Activated T-helper 1 cell treated with anti-CD3 and anti-CD28 coated beads, Interleukin-2, amount 50 U/mL, for 16 hours (primary cell): ENCODE data around the gene ZDHHC9.

Experiments
- DNase-seq, 2 donors: peaks; one replicate each; pipeline ENCODE4 v3.0.0-alpha.2; 2020; ENCODE audit warnings: low read depth in 1 of 2, low spot score in 1 of 2

Gene ZDHHC9

GRCh38 chrX:129787336-129788055 is 56.2 kb downstream of the ZDHHC9 start:
- no peak for DNase-seq

DNA sequence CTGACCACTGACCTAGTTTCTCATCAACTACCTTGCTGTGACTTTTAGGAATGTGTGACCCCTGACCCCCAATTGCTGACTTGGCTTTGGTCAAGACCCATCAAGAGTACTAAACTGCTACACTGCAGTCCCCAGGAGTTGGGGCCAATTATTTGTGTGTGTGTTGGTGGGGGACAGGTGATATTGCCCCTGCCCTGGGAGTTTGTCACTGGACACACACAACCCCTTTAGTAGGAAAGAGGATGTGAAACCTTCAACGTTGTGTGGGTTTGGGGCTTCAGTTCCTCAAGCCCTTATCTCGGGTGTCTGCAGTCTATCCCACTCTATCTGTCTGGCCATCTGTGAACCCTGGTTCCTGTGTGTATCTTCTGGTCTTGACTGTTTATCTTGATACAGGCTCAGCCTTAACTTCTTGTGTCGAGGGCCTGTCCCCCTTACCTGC is 57.5 kb downstream of the ZDHHC9 start:
- no peak for DNase-seq

DNA sequence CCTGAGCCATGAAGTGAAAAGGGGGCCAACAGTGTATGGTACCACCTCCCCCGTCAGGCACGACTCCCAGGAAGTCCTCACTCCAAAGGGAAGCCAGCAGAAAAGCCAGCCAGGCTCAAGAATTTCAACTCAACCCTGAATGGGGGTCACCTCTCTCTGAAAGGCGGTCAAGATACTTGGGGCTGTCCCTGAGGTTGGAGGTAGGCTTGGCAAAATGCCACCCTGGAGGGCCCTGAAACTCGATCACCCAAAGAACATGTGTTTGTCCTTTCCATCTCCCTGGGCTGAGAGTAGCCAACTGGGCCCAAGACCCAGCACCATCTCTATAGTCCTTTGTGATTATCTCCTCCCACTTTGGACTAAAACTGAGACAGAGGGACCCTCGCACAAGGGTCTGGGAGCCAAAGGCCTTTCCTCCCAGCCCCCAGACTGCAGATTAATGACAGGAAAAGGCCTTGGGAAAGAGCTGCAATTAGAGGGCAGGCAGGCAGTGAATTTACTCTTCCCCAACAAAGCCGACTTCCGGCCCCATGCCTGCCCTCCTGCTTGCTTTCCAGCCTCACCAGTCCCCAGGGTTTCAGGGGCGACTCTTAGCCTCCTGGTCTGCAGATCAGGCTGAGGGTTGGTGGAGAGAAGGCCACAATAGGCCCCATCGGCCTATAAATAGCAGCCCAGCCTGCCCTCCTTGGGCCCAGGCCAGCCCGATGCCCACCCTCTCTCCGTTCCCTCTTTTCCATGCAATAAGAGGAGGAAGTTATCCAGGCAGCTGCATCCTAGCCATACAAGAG is 58.3 kb downstream of the ZDHHC9 start:
- no peak for DNase-seq

DNA sequence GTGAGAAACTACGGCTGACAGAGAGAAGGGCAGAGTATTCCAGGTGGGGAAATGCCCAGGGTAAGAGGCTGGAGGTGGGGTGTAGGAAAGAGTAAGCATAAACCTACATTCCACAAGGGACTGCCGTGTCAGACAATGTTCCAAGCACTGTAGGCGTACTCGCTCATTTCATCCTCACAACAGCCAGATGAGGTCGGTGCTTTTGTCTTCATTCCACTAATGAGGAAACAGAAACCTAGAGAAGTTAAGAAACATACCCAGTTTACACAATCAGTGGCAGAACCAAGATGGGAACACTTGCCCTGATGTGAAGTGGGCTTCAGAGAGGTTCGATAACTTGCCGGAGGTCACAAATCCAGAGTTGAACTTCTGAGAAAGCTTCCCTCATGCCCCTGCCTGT is 59.3 kb downstream of the ZDHHC9 start:
- DNase-seq = no peak

DNA sequence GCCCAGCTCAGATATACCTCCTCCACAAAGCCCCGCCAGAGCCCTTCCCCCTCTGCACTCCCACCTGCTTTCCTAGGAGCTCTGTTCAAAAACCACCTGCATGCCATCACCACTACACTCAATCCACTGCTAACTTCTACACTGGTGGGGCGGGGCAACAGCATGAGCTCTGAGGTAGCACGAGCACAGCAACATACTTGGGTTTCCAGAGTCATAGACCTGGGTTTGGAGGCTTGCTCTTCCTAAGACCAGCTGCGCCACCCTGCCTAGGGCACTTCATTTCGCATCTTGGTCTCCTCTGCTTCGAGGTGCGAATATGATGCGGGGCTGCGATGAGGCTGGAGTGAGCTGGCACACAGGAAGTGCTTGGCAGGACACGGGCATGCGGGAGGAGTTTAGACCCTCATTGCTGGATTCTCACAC is 60.4 kb downstream of the ZDHHC9 start:
- no peak for DNase-seq

GRCh38 chrX:129782706-129783105 is 61.0 kb downstream of the ZDHHC9 start:
- no peak for DNase-seq

- no peak for DNase-seq
These were observed 61.8 kb downstream of the ZDHHC9 start for GRCh38 chrX:129781680-129782495.

DNA sequence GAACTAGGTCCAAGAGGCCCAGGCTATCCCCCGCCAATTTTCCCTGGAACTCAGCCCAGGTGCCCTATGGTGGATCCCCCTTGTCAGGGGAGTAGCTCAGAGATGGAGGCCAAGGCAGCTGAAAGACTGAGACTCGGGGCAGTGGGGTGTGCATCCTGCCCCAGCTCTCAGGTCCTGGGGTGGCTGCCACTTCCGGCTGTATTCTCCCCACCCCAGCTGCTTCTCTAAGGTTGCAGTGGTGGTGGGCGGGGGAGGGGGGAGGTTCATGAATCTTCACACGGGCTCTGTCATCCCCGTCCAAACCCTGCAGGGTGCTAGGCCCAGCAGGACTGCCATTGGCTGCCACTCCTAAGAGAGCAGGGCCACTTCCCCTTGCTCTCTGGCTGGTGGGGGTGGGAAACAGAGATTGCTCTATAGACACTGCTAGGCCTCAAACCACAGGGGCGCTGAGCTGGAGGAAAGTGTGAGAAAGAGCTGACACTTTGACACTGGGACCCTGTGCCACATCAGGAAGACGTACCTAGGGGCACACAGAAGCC is 62.5 kb downstream of the ZDHHC9 start:
- peak; percentile 51 to 65 for DNase-seq

GRCh38 chrX:129780441-129781105 is 63.1 kb downstream of the ZDHHC9 start:
- no peak for DNase-seq

DNA sequence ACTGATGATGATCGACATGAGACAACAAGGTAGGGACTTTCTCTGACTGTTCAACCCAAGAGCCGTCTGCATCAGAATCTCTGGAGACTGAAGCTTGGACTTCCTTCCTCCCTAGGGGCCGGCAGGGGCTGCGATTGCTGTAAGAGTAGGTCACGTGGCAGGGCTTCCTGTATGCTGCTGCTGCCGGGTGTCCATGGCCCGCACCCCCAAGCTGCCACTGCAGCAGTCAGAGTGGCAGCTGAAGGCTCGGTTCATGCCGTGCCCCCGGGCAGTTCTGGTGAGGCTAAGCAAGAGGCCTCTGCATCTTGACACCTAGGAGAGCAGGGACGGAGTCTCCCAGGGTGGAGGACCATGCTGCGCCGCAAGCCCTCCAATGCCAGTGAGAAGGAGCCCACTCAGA is 63.9 kb downstream of the ZDHHC9 start, which contains the start of gene SASH3:
Gene SASH3, plus strand, starts transcription at position 203 of the 400 bp plus-strand sequence. Its CDS starts 149 bp downstream, at position 352.
- peak; percentile 33 to 37 for DNase-seq

GRCh38 chrX:129779086-129779672 is 64.5 kb downstream of the ZDHHC9 start:
- no peak for DNase-seq

GRCh38 chrX:129777218-129778030 is 66.3 kb downstream of the ZDHHC9 start:
- peak; percentile 42 to 63 for DNase-seq

DNA sequence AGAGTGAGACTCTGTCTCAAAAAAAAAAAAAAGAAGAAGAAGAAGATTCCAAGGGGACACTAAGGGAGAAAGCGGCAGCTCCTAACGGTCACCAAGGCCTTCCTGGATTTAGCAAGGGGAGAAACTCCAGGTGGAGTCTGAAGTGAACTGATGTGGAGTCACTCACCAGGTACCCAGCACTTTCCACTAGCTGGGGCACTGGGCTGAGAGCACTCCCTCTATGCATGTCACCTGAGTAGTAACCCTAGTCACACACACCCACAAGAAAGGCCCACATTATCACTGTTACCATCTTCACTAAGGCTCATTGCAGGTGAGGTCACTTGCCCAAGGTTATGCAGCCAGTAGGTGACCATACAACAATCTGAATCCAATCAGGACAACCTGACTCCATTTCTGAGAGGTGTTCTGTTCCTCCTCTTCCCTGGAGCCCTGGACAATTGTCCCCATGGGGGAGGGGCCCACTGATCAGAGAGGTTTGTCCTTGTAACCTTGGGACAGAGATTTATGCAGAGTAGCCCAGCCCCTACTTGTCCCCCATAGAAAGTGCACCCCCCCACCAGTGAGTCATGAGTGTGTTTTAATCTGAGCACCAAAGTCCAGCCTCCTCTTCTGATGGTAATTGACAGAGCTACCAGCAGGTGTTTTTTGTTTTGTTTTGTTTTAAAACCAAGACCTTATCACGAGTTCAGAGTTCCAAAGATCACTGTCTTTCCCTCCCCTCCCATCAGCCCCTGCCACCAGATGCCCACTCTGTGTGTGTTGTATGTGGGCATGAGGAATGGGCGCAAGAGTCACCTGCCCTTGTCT is 69.8 kb downstream of the ZDHHC9 start:
- no peak for DNase-seq

DNA sequence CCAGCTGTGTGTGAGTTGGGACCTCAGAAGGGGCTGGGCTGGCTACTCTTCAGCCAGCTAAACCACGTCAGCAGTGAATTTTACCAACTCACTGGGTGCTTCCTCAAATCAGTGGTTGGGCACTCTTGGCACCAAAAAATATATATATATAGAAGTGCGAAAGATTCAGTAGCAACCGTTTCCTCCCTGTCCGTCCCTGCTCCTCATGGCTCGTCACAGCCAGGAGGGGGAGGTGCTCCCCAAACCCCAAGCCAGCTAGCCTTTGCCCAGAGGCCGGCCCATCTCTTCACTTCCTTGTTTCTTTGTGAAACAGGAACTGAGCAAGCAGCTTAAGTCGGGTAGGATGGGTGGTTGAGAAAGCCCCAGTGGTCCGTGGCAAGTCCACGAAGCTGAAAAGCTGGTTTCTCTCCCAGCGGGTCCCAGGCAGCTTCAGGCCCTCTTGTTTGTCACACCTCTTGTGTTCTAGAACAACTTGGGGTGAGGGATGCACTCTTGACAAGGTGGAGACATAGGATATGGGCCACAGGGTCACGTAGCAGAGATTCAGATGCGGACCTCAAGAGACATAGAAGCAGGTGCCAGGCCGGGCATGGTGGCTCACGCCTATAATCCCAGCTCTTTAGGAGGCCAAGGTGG is 70.8 kb downstream of the ZDHHC9 start:
- no peak for DNase-seq

DNA sequence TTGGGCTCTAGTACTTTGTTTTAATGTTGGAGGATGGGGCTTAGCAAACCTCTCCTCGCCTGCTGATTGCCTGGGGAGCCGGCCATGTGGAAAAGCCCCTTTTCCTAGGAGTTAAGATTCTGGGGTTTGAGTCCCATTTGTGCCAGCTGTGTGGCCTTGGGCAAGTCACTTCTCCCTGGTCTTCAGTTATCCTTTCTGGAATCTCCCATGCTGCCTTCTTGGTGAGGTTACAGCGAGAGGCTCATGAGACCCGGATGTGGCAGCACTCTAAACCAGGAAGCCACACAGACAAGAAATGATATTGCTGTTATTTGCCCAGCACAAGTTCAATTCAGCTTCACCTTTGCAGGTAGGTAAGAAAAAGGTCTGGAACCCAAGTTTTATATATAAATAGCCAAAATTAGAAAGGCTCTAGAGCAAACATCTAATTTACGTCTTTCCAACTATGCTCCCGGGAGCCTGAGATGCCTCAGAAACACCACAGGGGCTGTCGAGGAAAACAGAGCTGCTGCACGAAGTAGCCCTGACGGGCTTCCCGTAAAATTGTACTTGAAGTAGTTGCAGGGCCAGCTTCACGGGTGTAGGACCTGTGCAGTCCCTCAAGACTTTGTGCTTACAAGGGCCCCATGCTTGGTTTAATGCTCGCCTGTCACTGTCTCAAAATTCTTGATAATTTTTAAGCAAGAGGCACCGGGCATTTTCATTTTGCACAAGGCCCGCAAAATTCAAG is 72.3 kb downstream of the ZDHHC9 start:
- DNase-seq = no peak

DNA sequence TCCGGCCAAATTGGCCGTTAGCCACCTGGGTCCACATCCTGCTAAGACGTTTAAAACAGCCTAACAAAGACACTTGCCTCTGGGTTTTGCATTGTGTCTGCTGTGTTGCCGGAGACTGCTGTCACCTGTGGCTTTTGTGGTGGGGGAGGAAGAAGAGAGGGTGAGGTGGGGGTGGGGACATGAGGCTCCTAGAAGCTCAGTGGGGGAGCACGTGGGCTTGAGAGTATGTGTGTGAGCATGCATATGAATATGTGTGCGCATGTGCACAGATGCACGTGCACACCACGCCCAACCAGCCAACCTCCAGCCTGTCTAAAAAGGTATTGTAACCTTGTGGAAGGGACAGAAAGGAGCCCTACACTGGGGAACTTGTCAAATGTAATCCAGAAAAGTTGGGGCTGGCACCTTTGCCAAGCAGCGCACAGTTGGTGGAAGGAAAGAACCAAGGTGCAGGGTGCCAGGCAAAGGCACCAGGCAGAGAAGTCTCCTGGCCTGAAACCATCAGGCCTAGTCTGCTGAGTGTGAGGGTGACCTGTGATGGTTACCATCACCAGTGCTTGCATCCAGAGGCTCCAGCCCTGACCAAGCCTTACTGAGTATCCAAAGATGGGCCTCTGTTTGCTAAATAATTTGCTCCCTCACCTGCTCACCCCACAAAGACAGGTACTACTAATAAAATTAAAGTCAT is 74.1 kb downstream of the ZDHHC9 start:
- DNase-seq = peak; percentile 32 to 42
